22Rv1 (cell line): ENCODE data around the gene CCDC24.

Experiments
- H3K27ac ChIP-seq: fragments of 450-650 bp; 2 replicates; pipeline ENCODE4 v1.5.1; 2017
- CTCF ChIP-seq: fragments of 450-650 bp; IDR thresholded peaks from 2 replicates; pipeline ENCODE4 v1.5.1; 2017; ENCODE audit warnings: mild to moderate bottlenecking
- ZFX ChIP-seq: fragments of 450-650 bp; IDR thresholded peaks from 2 replicates; pipeline ENCODE4 v1.6.1; 2017; ENCODE audit warnings: antibody characterized with exemption, borderline replicate concordance

Gene CCDC24

GRCh38 chr1:43957407-43958040, 33.9 kb upstream of the CCDC24 start:
- TF ChIP-seq ZFX (no peak), CTCF (no peak)
- H3K27ac ChIP-seq = no peak overlapping the region

- no peak for TF ChIP-seq CTCF
- no peak for TF ChIP-seq ZFX
- H3K27ac ChIP-seq = no peak overlapping the region
Observed at GRCh38 chr1:43958351-43959255, 32.8 kb upstream of the CCDC24 start.

- TF ChIP-seq ZFX (no peak), CTCF (no peak)
- H3K27ac ChIP-seq = no peak overlapping the region
Observed at GRCh38 chr1:43960798-43961197, 30.6 kb upstream of the CCDC24 start.

- no peak for TF ChIP-seq CTCF
- TF ChIP-seq ZFX = no peak
- H3K27ac ChIP-seq = no peak overlapping the region
Observed at GRCh38 chr1:43961692-43962091, 29.7 kb upstream of the CCDC24 start.

GRCh38 chr1:43962324-43962723, 29.1 kb upstream of the CCDC24 start:
- H3K27ac ChIP-seq = no peak overlapping the region
- TF ChIP-seq CTCF = no peak
- no peak for TF ChIP-seq ZFX

- no peak overlapping the region for H3K27ac ChIP-seq
- no peak for TF ChIP-seq ZFX
- TF ChIP-seq CTCF = no peak
Observed at GRCh38 chr1:43963006-43963405, 28.4 kb upstream of the CCDC24 start.

- H3K27ac ChIP-seq = no peak overlapping the region
- TF ChIP-seq CTCF (no peak), ZFX (no peak)
Observed at GRCh38 chr1:43963890-43964289, 27.5 kb upstream of the CCDC24 start.
